ENCODE results near the gene LYPD6.

The LYPD6 gene

DNA sequence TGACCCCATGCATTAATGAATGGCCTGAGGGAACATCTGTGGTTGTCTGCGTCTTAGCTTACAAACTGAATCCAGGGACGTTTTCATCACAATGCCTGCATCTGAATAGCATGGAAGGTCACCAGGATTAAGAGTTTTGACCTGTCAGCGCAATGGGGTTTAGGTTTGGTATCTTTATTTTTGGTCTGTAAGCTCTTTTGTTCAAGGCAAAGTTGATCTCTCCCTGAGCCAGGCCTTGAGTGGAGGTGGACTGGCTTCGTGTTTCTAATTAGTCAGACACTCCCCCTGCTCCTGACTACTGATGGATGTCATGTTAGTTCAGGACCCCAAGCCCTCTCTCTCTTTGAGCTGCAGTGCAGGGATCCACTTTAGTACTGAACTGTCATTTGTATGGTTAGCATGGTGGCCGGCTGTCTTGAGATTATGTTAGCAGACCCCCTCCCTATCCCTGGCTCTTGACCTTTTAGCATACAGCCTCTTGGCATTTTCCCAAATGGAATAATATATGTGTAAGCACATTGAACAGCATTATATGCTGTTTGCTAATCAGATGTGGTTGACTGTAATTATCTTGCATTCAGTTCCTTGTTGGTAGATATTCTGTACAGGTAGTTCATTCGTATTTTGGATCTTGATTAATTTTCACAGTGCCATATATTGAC is 59.2 kb downstream of the LYPD6 start:
- TF ChIP-seq, protein P1, sequence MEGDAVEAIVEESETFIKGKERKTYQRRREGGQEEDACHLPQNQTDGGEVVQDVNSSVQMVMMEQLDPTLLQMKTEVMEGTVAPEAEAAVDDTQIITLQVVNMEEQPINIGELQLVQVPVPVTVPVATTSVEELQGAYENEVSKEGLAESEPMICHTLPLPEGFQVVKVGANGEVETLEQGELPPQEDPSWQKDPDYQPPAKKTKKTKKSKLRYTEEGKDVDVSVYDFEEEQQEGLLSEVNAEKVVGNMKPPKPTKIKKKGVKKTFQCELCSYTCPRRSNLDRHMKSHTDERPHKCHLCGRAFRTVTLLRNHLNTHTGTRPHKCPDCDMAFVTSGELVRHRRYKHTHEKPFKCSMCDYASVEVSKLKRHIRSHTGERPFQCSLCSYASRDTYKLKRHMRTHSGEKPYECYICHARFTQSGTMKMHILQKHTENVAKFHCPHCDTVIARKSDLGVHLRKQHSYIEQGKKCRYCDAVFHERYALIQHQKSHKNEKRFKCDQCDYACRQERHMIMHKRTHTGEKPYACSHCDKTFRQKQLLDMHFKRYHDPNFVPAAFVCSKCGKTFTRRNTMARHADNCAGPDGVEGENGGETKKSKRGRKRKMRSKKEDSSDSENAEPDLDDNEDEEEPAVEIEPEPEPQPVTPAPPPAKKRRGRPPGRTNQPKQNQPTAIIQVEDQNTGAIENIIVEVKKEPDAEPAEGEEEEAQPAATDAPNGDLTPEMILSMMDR (IDR thresholded peaks at IDR 0.05; ENCODE audit: insufficient read depth, low read depth, low read length, missing control alignments): no peak
- no peak overlapping the region for H3K4me3 ChIP-seq (ENCODE audit: low read length)
- DNase-seq (ENCODE audit: low read depth): no peak

DNA sequence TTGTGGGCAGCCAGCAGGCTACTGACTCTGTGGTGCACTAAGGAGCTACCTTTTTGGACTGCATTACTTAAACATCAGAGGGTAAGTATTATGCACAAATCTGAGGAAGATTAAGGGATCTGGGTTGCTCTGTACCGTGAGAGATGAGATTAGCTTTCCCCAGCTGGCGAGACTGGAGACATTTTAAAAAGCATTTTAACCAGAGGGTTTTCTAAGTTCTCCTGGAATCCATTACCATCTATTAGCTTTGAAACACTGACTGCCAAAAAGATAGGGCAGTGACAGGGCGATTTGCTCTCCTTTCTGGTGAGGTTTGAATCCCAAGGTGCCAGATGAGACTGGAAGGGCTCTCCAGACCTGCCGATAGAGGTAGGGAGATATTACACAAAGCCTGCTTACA is 63.2 kb downstream of the LYPD6 start:
- no peak for DNase-seq (ENCODE audit: low read depth)
- TF ChIP-seq, protein P1 (IDR thresholded peaks at IDR 0.05; ENCODE audit: insufficient read depth, low read depth, low read length, missing control alignments): no peak
- H3K4me3 ChIP-seq (ENCODE audit: low read length): no peak overlapping the region

DNA sequence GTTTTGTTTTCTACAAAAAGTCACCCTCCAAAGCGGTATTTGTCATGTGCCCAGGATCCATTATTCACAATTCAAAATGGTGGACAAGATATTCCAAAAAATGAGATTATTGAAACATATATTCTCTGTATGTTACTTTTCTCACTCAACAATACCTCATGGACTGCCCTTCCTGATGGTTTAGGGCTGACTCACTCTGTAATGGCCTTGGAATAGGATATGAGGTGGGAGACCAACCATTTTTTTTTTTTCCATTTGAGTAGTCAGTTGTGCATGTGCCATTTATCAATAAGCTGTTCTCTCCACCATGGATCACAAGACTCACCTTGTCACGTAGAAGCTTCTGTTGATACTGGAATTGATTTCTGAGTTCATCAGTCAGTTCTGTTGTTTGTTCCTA is 64.5 kb downstream of the LYPD6 start:
- TF ChIP-seq, protein P1 (IDR thresholded peaks at IDR 0.05; ENCODE audit: insufficient read depth, low read depth, low read length, missing control alignments): no peak
- H3K4me3 ChIP-seq (ENCODE audit: low read length): no peak overlapping the region
- peak; percentile 34 for DNase-seq (ENCODE audit: low read depth)

DNA sequence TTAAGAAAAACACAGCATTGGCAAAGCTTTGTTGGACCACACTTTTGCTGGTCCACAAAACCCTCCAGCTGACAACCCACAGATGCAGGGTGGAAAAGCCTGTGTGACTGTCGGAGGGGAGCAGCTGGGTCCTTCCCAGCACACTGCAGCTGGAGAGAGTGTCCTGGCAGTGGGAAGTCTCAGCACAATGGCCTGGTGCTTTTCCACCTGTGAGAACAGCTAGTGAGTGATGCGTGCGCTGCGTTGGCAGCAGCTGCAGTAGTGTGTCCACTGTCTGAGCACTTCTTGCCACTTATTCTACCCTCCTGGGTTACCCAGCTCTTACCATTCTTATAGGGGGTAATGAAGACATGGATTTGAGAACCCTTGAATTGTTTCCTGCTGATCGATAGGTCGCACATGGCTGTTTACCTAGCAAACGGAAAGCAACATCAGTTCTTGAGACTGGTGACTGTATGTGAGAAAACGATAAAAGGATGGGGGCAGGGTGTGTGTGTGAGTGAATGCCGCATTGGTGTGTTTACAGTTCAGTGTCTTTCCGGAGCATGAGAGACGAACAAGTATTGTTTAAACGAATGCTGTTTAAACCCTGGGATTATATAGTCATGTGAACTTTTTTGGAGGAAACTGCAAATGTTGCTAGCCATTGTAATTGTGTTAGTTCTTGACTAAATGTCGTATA is 69.7 kb downstream of the LYPD6 start:
- DNase-seq (ENCODE audit: low read depth): no peak
- TF ChIP-seq, protein P1 (IDR thresholded peaks at IDR 0.05; ENCODE audit: insufficient read depth, low read depth, low read length, missing control alignments): no peak
- H3K4me3 ChIP-seq (ENCODE audit: low read length): no peak overlapping the region

DNA sequence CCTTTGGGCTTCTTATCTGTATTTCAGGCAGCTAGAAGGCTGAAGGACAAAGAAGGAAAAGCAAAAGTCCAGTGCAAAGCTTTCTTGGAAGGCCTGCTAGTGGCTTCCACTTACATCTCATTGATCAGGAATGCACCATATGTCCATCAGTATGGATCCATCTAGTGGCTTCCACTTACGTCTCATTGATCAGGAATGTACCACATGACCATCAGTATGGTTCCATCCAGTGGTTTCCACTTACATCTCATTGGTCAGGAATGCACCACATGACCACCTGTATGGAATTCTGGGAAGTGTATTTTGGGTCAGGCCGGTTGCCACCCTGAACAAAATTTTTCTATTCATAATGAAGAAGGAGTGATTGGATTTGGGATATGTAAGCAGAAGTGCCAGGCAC is 70.6 kb downstream of the LYPD6 start:
- DNase-seq (ENCODE audit: low read depth): no peak
- TF ChIP-seq, protein P1 (IDR thresholded peaks at IDR 0.05; ENCODE audit: insufficient read depth, low read depth, low read length, missing control alignments): no peak
- H3K4me3 ChIP-seq (ENCODE audit: low read length): no peak overlapping the region

DNA sequence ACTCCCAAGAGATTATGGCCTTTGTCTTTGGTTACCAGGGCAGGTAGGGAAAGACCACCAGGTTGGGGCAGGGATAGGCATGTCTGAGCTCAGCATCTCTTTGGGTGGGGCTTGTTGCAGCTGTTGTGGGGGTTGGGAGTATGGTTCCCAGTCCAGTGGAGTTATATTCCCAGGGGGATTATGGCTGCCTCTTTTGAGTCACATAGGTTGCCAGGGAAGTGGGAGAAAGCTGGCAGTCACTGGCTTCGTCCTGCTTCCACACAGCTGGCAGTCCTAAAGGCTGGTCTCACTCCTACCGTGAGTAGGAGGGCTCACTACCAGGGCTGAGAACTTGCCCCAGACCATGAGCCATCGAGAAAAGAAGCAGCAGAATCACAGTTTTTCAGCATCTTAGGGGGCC is 79.1 kb downstream of the LYPD6 start:
- no peak overlapping the region for H3K4me3 ChIP-seq (ENCODE audit: low read length)
- no peak for DNase-seq (ENCODE audit: low read depth)
- TF ChIP-seq, protein P1 (IDR thresholded peaks at IDR 0.05; ENCODE audit: insufficient read depth, low read depth, low read length, missing control alignments): no peak

Data from epithelial cell of esophagus (primary cell).